Osteoblast (primary cell): ENCODE measurements around the gene NPC1. TPM values are rescaled to one million over a fixed set of nuclear protein-coding genes. Genes with fewer than 3 reads are reported as not detected.

Source experiments
- DNase-seq: peaks from one replicate; pipeline ENCODE4 v3.0.0; 2011; ENCODE audit warnings: low spot score, mixed read lengths; ENCODE audit not compliant: insufficient read length; ENCODE audit errors: missing footprints
- H2AFZ ChIP-seq: 2 replicates; pipeline ENCODE4 v1.6.0; 2011; ENCODE audit warnings: mild to moderate bottlenecking, low read length
- H3K27ac ChIP-seq: 2 replicates; pipeline ENCODE4 v1.5.1; 2011; ENCODE audit warnings: mild to moderate bottlenecking, low read depth, low read length, moderate library complexity
- H3K27me3 ChIP-seq: 2 replicates; pipeline ENCODE4 v1.6.0; 2012; ENCODE audit warnings: mild to moderate bottlenecking, control low read depth, inconsistent platforms, low read length, moderate library complexity; ENCODE audit not compliant: insufficient read depth
- H3K36me3 ChIP-seq: 2 replicates; pipeline ENCODE4 v1.5.1; 2011; ENCODE audit warnings: mild to moderate bottlenecking, low read length, control low read depth, moderate library complexity; ENCODE audit not compliant: insufficient read depth
- H3K4me1 ChIP-seq: 2 replicates; pipeline ENCODE4 v1.5.1; 2011; ENCODE audit warnings: mild to moderate bottlenecking, low read length, control low read depth, moderate library complexity; ENCODE audit not compliant: insufficient read depth
- H3K4me2 ChIP-seq: 2 replicates; pipeline ENCODE4 v1.6.0; 2011; ENCODE audit warnings: mild to moderate bottlenecking, low read length; ENCODE audit not compliant: insufficient read depth
- H3K4me3 ChIP-seq: fragments of 200-600 bp; sonication (generic); 3 replicates; pipeline ENCODE4 v1.5.1; 2012; ENCODE audit warnings: mild to moderate bottlenecking, low read length, inconsistent platforms; ENCODE audit not compliant: insufficient read depth
- H3K79me2 ChIP-seq: 2 replicates; pipeline ENCODE4 v1.6.0; 2012; ENCODE audit warnings: mild to moderate bottlenecking, low read length, control low read depth, inconsistent platforms; ENCODE audit not compliant: insufficient read depth
- H3K9me3 ChIP-seq: 2 replicates; pipeline ENCODE4 v1.5.1; 2011; ENCODE audit warnings: low read depth, low read length, control low read depth
- H4K20me1 ChIP-seq: 2 replicates; pipeline ENCODE4 v1.6.0; 2012; ENCODE audit warnings: mild to moderate bottlenecking, low read length, control low read depth; ENCODE audit not compliant: insufficient read depth
- total RNA-seq: library from RNA; depleted of rRNA; stranded (reverse); fragments of >200 nt; gene quantifications from 2 replicates; pipeline ENCODE4 v1.2.3, GENCODE V29; 2012
- TF ChIP-seq, protein P1 (sequence below): IDR thresholded peaks from 2 replicates; pipeline ENCODE4 v1.5.1; 2011; ENCODE audit warnings: mild to moderate bottlenecking, low read depth, low read length, moderate library complexity; ENCODE audit errors: extremely low read depth

NPC1 gene
- total RNA-seq, 1 donor = 136 TPM

GRCh38 chr18:23547306-23547705 is 39.0 kb downstream of the NPC1 start:
- H3K27ac ChIP-seq = no peak overlapping the region
- no peak overlapping the region for H3K4me3 ChIP-seq
- H3K4me1 ChIP-seq = peaks cover 6% of the 10 kb centered on the region
- peaks cover 39% of the 10 kb centered on the region for H3K79me2 ChIP-seq
- H3K36me3 ChIP-seq = peaks cover 69% of the 10 kb centered on the region
- no peak overlapping the region for H2AFZ ChIP-seq
- no peak overlapping the region for H3K4me2 ChIP-seq
- DNase-seq = no peak
- H3K27me3 ChIP-seq = no peaks in the 10 kb centered on the region
- H3K9me3 ChIP-seq = no peaks in the 10 kb centered on the region
- TF ChIP-seq, protein P1, sequence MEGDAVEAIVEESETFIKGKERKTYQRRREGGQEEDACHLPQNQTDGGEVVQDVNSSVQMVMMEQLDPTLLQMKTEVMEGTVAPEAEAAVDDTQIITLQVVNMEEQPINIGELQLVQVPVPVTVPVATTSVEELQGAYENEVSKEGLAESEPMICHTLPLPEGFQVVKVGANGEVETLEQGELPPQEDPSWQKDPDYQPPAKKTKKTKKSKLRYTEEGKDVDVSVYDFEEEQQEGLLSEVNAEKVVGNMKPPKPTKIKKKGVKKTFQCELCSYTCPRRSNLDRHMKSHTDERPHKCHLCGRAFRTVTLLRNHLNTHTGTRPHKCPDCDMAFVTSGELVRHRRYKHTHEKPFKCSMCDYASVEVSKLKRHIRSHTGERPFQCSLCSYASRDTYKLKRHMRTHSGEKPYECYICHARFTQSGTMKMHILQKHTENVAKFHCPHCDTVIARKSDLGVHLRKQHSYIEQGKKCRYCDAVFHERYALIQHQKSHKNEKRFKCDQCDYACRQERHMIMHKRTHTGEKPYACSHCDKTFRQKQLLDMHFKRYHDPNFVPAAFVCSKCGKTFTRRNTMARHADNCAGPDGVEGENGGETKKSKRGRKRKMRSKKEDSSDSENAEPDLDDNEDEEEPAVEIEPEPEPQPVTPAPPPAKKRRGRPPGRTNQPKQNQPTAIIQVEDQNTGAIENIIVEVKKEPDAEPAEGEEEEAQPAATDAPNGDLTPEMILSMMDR = no peak
- peaks cover 7% of the 10 kb centered on the region for H4K20me1 ChIP-seq

DNA sequence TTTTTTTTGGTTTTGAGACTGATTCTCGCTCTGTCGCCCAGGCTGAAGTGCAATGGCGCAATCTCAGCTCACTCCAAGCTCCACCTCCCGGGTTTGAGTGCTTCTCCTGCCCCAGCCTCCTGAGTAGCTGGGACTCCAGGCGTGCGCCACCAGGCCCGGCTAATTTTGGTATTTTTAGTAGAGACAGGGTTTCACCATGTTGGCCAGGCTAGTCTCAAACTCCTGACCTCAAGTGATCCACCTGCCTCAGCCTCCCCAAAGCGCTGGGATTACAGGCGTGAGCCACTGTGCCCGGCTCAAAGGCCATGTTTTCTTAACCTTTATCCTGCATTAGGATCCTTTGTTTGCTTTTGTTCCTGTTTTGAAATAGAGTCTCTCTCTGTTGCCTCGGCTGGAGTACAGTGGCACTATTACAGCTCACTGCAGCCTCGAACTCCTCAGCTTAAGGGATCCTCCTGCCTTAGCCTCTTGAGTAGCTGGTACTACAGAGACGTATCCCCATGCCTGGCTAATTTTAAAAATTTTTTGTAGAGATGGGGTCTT is 41.0 kb downstream of the NPC1 start:
- no peak overlapping the region for H2AFZ ChIP-seq
- H4K20me1 ChIP-seq = peaks cover 8% of the 10 kb centered on the region
- TF ChIP-seq, protein P1 = no peak

GRCh38 chr18:23542461-23542860 is 43.8 kb downstream of the NPC1 start:
- peaks cover 3% of the 10 kb centered on the region for H4K20me1 ChIP-seq
- DNase-seq = no peak
- H3K4me1 ChIP-seq = peaks cover 9% of the 10 kb centered on the region
- H3K27ac ChIP-seq = peak overlapping the region; percentile 22
- no peak overlapping the region for H3K4me3 ChIP-seq
- H3K27me3 ChIP-seq = no peaks in the 10 kb centered on the region
- H3K79me2 ChIP-seq = peaks cover 12% of the 10 kb centered on the region
- peaks cover 79% of the 10 kb centered on the region for H3K36me3 ChIP-seq
- H3K9me3 ChIP-seq = no peaks in the 10 kb centered on the region
- no peak overlapping the region for H3K4me2 ChIP-seq
- no peak overlapping the region for H2AFZ ChIP-seq
- TF ChIP-seq, protein P1 = no peak

More for the DNA sequence above, 41.0 kb downstream of the NPC1 start:
- no peak overlapping the region for H3K27ac ChIP-seq
- DNase-seq = no peak
- no peaks in the 10 kb centered on the region for H3K27me3 ChIP-seq
- peaks cover 22% of the 10 kb centered on the region for H3K79me2 ChIP-seq
- H3K36me3 ChIP-seq = peaks cover 71% of the 10 kb centered on the region
- no peaks in the 10 kb centered on the region for H3K9me3 ChIP-seq
- peaks cover 9% of the 10 kb centered on the region for H3K4me1 ChIP-seq
- no peak overlapping the region for H3K4me2 ChIP-seq
- H3K4me3 ChIP-seq = no peak overlapping the region

DNA sequence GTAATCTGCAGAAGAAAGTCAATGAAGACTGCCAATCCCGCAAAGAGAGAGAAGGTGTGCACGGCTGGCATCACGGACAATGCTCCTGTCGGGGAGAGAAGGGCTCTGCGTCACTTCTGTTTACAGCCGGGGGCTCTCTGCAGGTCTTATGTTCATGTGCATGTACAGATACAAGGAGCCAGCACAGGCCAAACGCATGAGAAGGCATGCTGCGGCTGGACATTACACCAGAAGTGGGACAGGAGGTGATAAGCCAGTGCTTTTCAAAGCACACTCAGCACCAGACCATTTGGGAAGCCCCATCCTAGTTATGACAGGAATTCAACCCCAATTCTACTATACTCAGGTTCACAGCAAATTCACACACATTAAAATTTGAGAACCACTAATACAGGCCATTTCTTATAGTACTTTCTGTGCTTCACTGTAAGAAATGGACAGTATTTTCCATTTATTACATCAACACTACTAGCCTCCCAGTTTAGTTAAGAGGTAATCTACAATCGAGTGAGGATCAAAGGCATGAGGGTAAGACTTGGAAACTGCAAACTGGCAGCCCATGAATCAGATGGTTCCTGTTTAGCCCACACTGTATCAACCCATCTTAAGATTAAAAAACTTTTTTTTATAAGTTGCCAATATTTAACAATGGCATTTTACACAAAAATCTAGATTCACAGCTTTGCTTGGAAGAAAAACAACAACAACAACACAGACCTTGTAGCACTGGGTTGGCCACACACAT is 44.8 kb downstream of the NPC1 start:
- no peak overlapping the region for H3K4me3 ChIP-seq
- TF ChIP-seq, protein P1 = no peak
- no peak for DNase-seq
- no peak overlapping the region for H3K27ac ChIP-seq
- no peaks in the 10 kb centered on the region for H3K9me3 ChIP-seq
- peaks cover 11% of the 10 kb centered on the region for H3K79me2 ChIP-seq
- peaks cover 3% of the 10 kb centered on the region for H4K20me1 ChIP-seq
- H3K27me3 ChIP-seq = no peaks in the 10 kb centered on the region
- H3K4me2 ChIP-seq = no peak overlapping the region
- peaks cover 83% of the 10 kb centered on the region for H3K36me3 ChIP-seq
- H3K4me1 ChIP-seq = peaks cover 9% of the 10 kb centered on the region
- H2AFZ ChIP-seq = no peak overlapping the region
